ENCODE measurements around the gene GBA2. TPM values are rescaled to one million over a fixed set of nuclear protein-coding genes. Genes with fewer than 3 reads are reported as not detected.

Gene GBA2
- total RNA-seq, 6 experiments from 2014 or later, result 29.5 to 53.7 (median 35.2) TPM

DNA sequence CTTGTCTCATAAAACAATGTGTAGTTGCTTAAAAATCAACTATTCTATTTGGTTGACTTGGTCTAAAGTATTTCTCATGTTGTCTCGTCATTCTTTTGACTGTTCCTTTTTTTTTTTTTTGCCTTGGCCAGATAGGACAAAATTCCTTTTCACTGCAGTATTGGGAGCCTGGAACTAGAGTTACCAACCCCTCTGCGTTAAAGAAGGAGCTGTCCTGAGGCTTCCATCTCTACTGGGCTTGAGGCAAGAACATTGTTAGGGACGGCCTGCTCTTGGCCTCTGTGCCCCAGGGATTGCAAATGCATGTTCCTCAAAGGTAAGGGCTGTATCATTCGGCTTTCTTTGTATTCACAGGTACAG is 41.0 kb upstream of the GBA2 start:
- ATAC-seq (no peak), DNase-seq (no peak)
- Histone ChIP-seq H3K4me1 (peaks cover 0 to 17% (median 0%) of the 10 kb centered on the region in 4 donors), H3K27me3 (no peaks in the 10 kb centered on the region), H3K9me3 (no peaks in the 10 kb centered on the region), H3K36me3 (no peaks in the 10 kb centered on the region), H3K4me3 (no peak overlapping the region), H3K27ac (no peak overlapping the region)
- whole genome bisulfite sequencing (ENCODE audit: insufficient coverage, low coverage, low lambda C conversion rate, missing lambda C conversion rate), result 28% methylated on average over 4 of the region's 4 CpGs
- no peak for TF ChIP-seq POLR2A (IDR thresholded peaks at IDR 0.05)
- TF ChIP-seq, protein P1, sequence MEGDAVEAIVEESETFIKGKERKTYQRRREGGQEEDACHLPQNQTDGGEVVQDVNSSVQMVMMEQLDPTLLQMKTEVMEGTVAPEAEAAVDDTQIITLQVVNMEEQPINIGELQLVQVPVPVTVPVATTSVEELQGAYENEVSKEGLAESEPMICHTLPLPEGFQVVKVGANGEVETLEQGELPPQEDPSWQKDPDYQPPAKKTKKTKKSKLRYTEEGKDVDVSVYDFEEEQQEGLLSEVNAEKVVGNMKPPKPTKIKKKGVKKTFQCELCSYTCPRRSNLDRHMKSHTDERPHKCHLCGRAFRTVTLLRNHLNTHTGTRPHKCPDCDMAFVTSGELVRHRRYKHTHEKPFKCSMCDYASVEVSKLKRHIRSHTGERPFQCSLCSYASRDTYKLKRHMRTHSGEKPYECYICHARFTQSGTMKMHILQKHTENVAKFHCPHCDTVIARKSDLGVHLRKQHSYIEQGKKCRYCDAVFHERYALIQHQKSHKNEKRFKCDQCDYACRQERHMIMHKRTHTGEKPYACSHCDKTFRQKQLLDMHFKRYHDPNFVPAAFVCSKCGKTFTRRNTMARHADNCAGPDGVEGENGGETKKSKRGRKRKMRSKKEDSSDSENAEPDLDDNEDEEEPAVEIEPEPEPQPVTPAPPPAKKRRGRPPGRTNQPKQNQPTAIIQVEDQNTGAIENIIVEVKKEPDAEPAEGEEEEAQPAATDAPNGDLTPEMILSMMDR (IDR thresholded peaks at IDR 0.05), result no peak
- intact Hi-C loops (cut with DNase I), result loop anchor here in 1 of 2 donors (10.0 kb wide), 1 partner anchor 95 kb away; no protein-coding TSS in a partner anchor

DNA sequence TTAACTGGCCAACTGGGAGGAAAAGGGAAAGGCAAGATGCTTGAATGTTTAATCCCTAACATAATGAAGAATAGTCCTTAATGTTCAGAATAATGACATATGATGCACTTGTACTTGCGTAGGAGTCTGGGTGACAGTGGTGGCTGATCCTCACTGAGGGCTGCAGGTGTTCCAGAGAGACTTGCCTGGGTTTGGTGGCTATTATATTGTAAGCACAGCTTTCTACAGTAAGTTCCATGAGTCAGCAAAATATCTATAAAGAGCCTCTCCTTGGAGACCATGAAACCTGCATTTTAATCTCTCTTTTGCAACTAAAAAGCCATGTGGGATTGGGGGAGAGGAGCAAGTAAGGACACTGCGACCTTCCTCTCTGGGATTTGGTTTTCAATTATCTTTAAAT is 40.5 kb upstream of the GBA2 start:
- Histone ChIP-seq H3K36me3 (no peaks in the 10 kb centered on the region), H3K9me3 (no peaks in the 10 kb centered on the region), H3K27me3 (no peaks in the 10 kb centered on the region), H3K4me3 (no peak overlapping the region), H3K27ac (no peak overlapping the region), H3K4me1 (peaks cover 0 to 17% (median 0%) of the 10 kb centered on the region in 4 donors)
- intact Hi-C loops (cut with DNase I), result no loop called here
- DNase-seq (no peak), ATAC-seq (no peak)
- TF ChIP-seq POLR2A (IDR thresholded peaks at IDR 0.05), result no peak
- TF ChIP-seq, protein P1 (IDR thresholded peaks at IDR 0.05), result no peak
- 100% methylated on average over 2 of the region's 2 CpGs for WGBS (ENCODE audit: insufficient coverage, low coverage, low lambda C conversion rate, missing lambda C conversion rate)

DNA sequence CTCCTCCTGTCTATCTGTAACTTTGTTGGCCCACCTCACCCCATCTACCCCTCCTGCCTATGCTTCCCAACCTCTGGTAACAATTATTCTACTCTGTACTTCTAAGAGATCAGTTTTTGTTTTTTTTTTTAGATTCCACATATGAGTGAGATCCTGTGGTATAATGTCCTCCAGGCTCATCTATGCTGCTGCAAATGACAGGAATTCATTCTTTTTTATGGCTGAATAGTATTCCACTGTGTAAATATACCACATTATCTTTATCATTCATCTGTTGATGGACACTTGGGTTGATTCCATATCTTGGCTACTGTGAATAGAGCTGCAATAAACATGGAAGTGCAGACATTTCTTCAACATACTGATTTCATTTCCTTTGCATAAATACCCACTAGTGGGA is 34.4 kb upstream of the GBA2 start:
- no peaks in the 10 kb centered on the region for H3K27me3 ChIP-seq
- no peak for DNase-seq
- intact Hi-C loops (cut with DNase I), result no loop called here
- no peaks in the 10 kb centered on the region for H3K4me1 ChIP-seq
- no peaks in the 10 kb centered on the region for H3K36me3 ChIP-seq
- no peaks in the 10 kb centered on the region for H3K9me3 ChIP-seq
- H3K4me3 ChIP-seq, result no peak overlapping the region
- no peak for ATAC-seq
- TF ChIP-seq, protein P1 (IDR thresholded peaks at IDR 0.05), result no peak
- TF ChIP-seq POLR2A (IDR thresholded peaks at IDR 0.05), result no peak
- no peak overlapping the region for H3K27ac ChIP-seq

DNA sequence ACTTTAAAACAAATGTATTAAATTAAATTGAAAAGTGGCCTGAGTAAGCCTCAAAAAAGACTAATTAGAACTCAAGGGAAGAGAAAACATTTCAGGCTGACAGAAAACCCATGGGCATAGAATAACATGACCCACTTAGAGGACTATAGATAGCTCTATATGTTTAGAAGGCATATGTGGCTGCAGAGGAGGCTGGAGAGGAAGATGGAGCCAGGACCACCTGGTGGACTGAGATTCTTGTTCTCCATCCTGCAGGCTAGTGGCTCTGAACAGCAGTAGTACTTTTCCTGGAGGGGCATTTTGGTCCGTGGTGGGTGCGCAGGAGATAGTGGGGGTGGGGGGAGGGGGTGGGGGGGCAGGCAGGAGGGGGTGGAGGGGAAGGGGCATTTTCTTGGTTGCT is 32.0 kb upstream of the GBA2 start:
- ATAC-seq, result no peak
- Histone ChIP-seq H3K27ac (no peak overlapping the region), H3K27me3 (no peaks in the 10 kb centered on the region), H3K36me3 (no peaks in the 10 kb centered on the region), H3K4me3 (no peak overlapping the region), H3K9me3 (no peaks in the 10 kb centered on the region), H3K4me1 (no peaks in the 10 kb centered on the region)
- no peak for DNase-seq
- intact Hi-C loops (cut with DNase I), result no loop called here
- TF ChIP-seq POLR2A (IDR thresholded peaks at IDR 0.05), result no peak
- TF ChIP-seq, protein P1 (IDR thresholded peaks at IDR 0.05), result no peak
- 71% methylated on average over 2 of the region's 2 CpGs for WGBS (ENCODE audit: insufficient coverage, low coverage, low lambda C conversion rate, missing lambda C conversion rate)

DNA sequence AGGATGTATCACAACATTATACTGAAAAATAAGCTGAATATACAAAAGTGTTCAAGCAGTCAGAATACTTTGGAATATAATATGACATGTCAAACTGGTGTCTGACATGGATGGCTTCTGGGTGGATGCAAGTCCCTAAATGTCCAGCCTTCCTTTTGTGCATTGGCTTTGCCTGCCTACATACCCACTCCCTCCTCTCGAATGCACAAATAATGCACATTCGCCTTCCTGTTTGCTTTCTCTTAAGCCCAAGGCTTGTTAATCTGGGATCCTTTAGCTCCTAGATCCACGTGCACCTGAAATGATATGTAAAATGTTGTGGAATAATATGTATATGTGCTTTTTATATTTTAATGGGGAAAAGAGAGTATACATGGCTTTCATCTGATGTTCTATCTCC is 29.5 kb upstream of the GBA2 start:
- no peak for DNase-seq
- intact Hi-C loops (cut with DNase I), result no loop called here
- H3K36me3 ChIP-seq, result no peaks in the 10 kb centered on the region
- TF ChIP-seq, protein P1 (IDR thresholded peaks at IDR 0.05), result no peak
- no peak for TF ChIP-seq POLR2A (IDR thresholded peaks at IDR 0.05)
- peaks cover 0 to 14% (median 0%) of the 10 kb centered on the region in 4 donors for H3K4me1 ChIP-seq
- 86% methylated on average over 3 of the region's 3 CpGs for WGBS (ENCODE audit: insufficient coverage, low coverage, low lambda C conversion rate, missing lambda C conversion rate)
- no peak overlapping the region for H3K27ac ChIP-seq
- no peaks in the 10 kb centered on the region for H3K27me3 ChIP-seq
- ATAC-seq, result no peak
- H3K9me3 ChIP-seq, result no peaks in the 10 kb centered on the region
- H3K4me3 ChIP-seq, result no peak overlapping the region

Measured in right lobe of liver (tissue), 6 donors.